DOHH2 (cell line): ENCODE measurements around the gene CTDSPL.

Source experiments
- CTCF ChIP-seq: fragments of 200-600 bp; sonication (generic); IDR thresholded peaks from one replicate; pipeline ENCODE4 v1.5.1; 2014; ENCODE audit warnings: antibody characterized with exemption, mild to moderate bottlenecking, low read depth, low read length; ENCODE audit not compliant: poor library complexity, severe bottlenecking
- EZH2phosphoT487 ChIP-seq: fragments of 200-600 bp; sonication (generic); IDR thresholded peaks from 2 replicates; pipeline ENCODE4 v1.6.1; 2017; ENCODE audit warnings: borderline replicate concordance, mild to moderate bottlenecking, antibody characterized with exemption, low read length, moderate library complexity, mixed read lengths

GRCh38 chr3:37824090-37824953 lies 37.4 kb upstream of the CTDSPL start:
- TF ChIP-seq CTCF (no peak), EZH2phosphoT487 (no peak)
